Cardiac fibroblast (primary cell): ENCODE data around the gene SLC10A7.
A peak's percentile ranks its signal among the peaks of the same experiment; 100 is the strongest.

Experiments
- DNase-seq, 2 donors: peaks; one replicate each; pipeline versions ENCODE4 v3.0.0 to v3.0.0-alpha.2; 2010; ENCODE audit warnings: low read depth in 2 of 2
- H3K4me3 ChIP-seq, 2 donors: replicated peaks in 1 of 2; 1 replicate in 1 of 2; 2 replicates in 1 of 2; pipeline ENCODE4 v1.5.1; 2011; ENCODE audit warnings: low read depth in 2 of 2, low read length in 2 of 2, mild to moderate bottlenecking in 2 of 2, moderate library complexity in 1 of 2
- TF ChIP-seq, protein P1 (sequence below): IDR thresholded peaks from one replicate; pipeline ENCODE4 v1.5.1; 2011; ENCODE audit warnings: low read depth, mild to moderate bottlenecking, low read length, inconsistent platforms

The SLC10A7 gene

DNA sequence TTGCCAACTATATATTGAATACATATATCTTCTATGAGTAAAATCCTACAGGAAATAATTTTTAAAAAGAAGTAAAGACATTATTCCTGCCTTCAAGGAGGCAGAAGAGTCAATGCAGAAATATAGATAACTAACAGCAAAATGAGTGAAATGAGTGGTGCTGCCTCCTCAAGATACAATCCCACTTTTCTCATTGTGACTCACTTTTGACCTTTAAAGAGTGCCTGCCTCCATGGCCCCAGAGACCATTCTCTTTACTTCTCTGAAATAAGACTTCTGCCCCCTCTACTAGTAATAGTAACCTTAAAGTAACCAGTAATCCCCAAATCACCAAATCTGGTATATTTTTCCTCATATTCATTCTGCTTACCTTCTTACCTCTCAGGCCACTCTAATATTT is 15.5 kb downstream of the SLC10A7 start:
- H3K4me3 ChIP-seq = no peak overlapping the region
- TF ChIP-seq, protein P1, sequence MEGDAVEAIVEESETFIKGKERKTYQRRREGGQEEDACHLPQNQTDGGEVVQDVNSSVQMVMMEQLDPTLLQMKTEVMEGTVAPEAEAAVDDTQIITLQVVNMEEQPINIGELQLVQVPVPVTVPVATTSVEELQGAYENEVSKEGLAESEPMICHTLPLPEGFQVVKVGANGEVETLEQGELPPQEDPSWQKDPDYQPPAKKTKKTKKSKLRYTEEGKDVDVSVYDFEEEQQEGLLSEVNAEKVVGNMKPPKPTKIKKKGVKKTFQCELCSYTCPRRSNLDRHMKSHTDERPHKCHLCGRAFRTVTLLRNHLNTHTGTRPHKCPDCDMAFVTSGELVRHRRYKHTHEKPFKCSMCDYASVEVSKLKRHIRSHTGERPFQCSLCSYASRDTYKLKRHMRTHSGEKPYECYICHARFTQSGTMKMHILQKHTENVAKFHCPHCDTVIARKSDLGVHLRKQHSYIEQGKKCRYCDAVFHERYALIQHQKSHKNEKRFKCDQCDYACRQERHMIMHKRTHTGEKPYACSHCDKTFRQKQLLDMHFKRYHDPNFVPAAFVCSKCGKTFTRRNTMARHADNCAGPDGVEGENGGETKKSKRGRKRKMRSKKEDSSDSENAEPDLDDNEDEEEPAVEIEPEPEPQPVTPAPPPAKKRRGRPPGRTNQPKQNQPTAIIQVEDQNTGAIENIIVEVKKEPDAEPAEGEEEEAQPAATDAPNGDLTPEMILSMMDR = no peak
- DNase-seq = no peak

GRCh38 chr4:146500216-146500615 is 21.5 kb downstream of the SLC10A7 start:
- no peak for DNase-seq
- H3K4me3 ChIP-seq = no peak overlapping the region
- TF ChIP-seq, protein P1 = no peak

- H3K4me3 ChIP-seq = no peak overlapping the region
- TF ChIP-seq, protein P1 = no peak
- DNase-seq = no peak
Measured at GRCh38 chr4:146498291-146498690, 23.4 kb downstream of the SLC10A7 start.

DNA sequence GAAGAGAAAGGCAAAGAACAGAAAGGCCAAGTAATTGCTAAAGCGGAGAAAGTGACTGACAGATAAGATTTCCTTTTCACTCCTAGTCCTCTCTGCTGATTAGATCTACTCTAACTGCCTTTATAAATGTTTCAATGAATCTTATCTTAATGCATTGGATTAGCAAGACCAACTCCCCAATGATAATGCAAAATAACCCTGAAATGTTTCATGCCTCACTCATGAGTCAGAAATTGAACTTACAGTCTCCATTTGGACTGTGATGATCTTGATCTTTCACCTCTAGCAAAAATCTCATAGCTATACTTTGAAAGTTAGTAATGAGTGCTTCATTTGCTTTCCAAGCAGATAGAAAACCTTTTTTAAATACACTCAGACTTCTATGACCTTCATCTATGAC is 26.5 kb downstream of the SLC10A7 start:
- no peak overlapping the region for H3K4me3 ChIP-seq
- peak; percentile 14 to 54 for DNase-seq
- TF ChIP-seq, protein P1 = no peak

DNA sequence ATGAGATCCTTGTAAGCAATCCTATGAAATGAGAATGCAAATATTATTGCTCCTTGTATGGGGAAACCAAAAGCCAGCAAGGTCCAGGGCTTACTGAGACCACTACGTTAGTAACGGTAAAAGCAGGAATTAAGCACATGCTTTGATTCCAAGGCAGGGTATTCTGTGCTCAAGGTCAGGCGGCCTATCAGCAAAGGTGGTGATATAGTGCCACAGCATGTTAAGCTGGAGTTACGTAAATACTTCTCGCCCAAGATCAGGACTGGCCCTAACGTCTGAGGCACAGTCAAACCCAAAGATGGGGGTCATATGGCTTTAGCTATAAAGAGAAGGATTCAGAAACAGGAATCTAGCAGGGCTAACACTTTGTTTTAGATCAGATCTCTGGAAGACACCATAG is 27.6 kb downstream of the SLC10A7 start:
- no peak for DNase-seq
- TF ChIP-seq, protein P1 = no peak
- H3K4me3 ChIP-seq = no peak overlapping the region

DNA sequence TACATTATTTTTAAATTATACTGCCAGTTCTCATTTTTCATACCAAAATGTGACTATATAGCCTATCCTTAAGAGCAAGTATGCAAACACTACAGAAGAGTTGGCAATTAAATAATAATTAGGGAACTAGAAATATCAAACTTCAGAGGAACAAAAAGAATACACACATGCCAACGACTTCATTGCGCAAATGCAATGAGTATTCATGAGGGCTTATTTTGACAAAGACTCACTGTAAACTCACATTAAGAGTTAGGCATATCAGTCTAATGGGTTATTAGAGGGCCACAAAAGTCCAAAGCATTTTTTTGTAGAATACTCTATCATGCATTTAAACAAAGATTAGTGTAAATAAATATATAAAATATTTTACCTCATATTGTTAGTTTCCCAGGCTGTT is 31.6 kb downstream of the SLC10A7 start:
- TF ChIP-seq, protein P1 = no peak
- DNase-seq = peak in 1 of 2 donors; percentile 24
- no peak overlapping the region for H3K4me3 ChIP-seq

- TF ChIP-seq, protein P1 = no peak
- no peak overlapping the region for H3K4me3 ChIP-seq
- DNase-seq = peak; percentile 55 to 78
Measured at GRCh38 chr4:146488495-146489174, 33.1 kb downstream of the SLC10A7 start.
